Subcutaneous abdominal adipose tissue (tissue), 5 donors: ENCODE results near the gene FAM184A.
A peak's percentile ranks its signal among the peaks of the same experiment; 100 is the strongest.

Experiments used
- H3K27ac ChIP-seq: one replicate; pipeline ENCODE4 v1.7.0; 2013; ENCODE audit warnings: low read depth, mild to moderate bottlenecking, inconsistent platforms, low read length, moderate library complexity
- H3K27me3 ChIP-seq, 5 donors: one replicate each; pipeline ENCODE4 v1.7.0; 2013; ENCODE audit warnings: low read length in 5 of 5, inconsistent platforms in 1 of 5; ENCODE audit not compliant: control insufficient read depth in 5 of 5, insufficient read depth in 4 of 5
- H3K36me3 ChIP-seq, 5 donors: one replicate each; pipeline ENCODE4 v1.7.0; 2013; ENCODE audit warnings: low read length in 5 of 5; ENCODE audit not compliant: control insufficient read depth in 5 of 5, insufficient read depth in 5 of 5
- H3K4me1 ChIP-seq, 5 donors: one replicate each; pipeline ENCODE4 v1.7.0; 2013; ENCODE audit warnings: low read length in 5 of 5, mild to moderate bottlenecking in 3 of 5, moderate library complexity in 1 of 5; ENCODE audit not compliant: control insufficient read depth in 5 of 5, insufficient read depth in 5 of 5
- H3K4me3 ChIP-seq, 5 donors: one replicate each; pipeline ENCODE4 v1.7.0; 2013; ENCODE audit warnings: low read length in 5 of 5, low read depth in 1 of 5
- H3K9ac ChIP-seq, 5 donors: one replicate each; pipeline ENCODE4 v1.7.0; 2013; ENCODE audit warnings: low read length in 5 of 5, mild to moderate bottlenecking in 4 of 5, moderate library complexity in 3 of 5
- H3K9me3 ChIP-seq, 5 donors: one replicate each; pipeline ENCODE4 v1.7.0; 2013; ENCODE audit warnings: low read length in 5 of 5; ENCODE audit not compliant: control insufficient read depth in 5 of 5
- donor health status: healthy.
- donor health status: healthy.
- donor health status: healthy.
- donor health status: healthy.
- donor health status: healthy.

Gene FAM184A

GRCh38 chr6:118959903-118960302, 118.6 kb downstream of the FAM184A start:
- H3K4me3 ChIP-seq = no peak overlapping the region
- H3K27me3 ChIP-seq = no peaks in the 10 kb centered on the region
- H3K9me3 ChIP-seq = no peaks in the 10 kb centered on the region
- H3K9ac ChIP-seq = no peak overlapping the region
- no peaks in the 10 kb centered on the region for H3K4me1 ChIP-seq
- no peak overlapping the region for H3K27ac ChIP-seq
- H3K36me3 ChIP-seq = peaks cover 0 to 2% (median 0%) of the 10 kb centered on the region in 5 donors

DNA sequence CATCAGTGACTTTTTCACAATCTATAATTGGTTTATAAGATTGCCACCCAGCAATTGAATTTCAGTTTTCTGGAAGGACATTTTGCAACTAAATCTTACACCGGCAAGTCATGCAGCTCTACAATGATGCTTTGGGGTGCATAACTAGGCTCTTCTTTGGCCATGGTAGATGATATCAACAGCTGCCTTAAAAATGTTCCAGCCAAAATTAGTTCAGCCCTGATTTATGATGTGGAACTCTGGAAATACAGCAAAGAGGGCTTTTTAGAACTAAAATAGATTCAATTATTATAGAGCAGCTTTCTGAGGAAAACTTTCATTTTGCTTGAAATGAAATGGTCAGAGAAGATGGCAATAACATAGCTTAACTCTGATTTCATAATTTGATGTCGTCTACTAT, 125.1 kb downstream of the FAM184A start:
- Histone ChIP-seq H3K27ac (no peak overlapping the region), H3K9ac (no peak overlapping the region), H3K4me3 (no peak overlapping the region), H3K9me3 (no peaks in the 10 kb centered on the region), H3K36me3 (peaks cover 0 to 2% (median 0%) of the 10 kb centered on the region in 5 donors), H3K27me3 (no peaks in the 10 kb centered on the region), H3K4me1 (no peaks in the 10 kb centered on the region)

- Histone ChIP-seq H3K27me3 (no peaks in the 10 kb centered on the region), H3K36me3 (peaks cover 0 to 2% (median 0%) of the 10 kb centered on the region in 5 donors), H3K27ac (no peak overlapping the region), H3K9me3 (no peaks in the 10 kb centered on the region), H3K9ac (no peak overlapping the region), H3K4me3 (no peak overlapping the region), H3K4me1 (no peaks in the 10 kb centered on the region)
Observed at GRCh38 chr6:118952683-118953082, 125.8 kb downstream of the FAM184A start.

- H3K9ac ChIP-seq = no peak overlapping the region
- no peaks in the 10 kb centered on the region for H3K36me3 ChIP-seq
- H3K9me3 ChIP-seq = peaks cover 0 to 3% (median 0%) of the 10 kb centered on the region in 5 donors
- H3K4me1 ChIP-seq = no peaks in the 10 kb centered on the region
- H3K4me3 ChIP-seq = no peak overlapping the region
- no peaks in the 10 kb centered on the region for H3K27me3 ChIP-seq
- H3K27ac ChIP-seq = no peak overlapping the region
Observed at GRCh38 chr6:118945217-118945616, 133.2 kb downstream of the FAM184A start.

GRCh38 chr6:118940770-118941169, 137.7 kb downstream of the FAM184A start:
- Histone ChIP-seq H3K9me3 (peaks cover 0 to 3% (median 0%) of the 10 kb centered on the region in 5 donors), H3K4me3 (no peak overlapping the region), H3K27me3 (no peaks in the 10 kb centered on the region), H3K27ac (no peak overlapping the region), H3K36me3 (no peaks in the 10 kb centered on the region), H3K4me1 (peaks cover 0 to 15% (median 12%) of the 10 kb centered on the region in 5 donors), H3K9ac (no peak overlapping the region)

- no peak overlapping the region for H3K27ac ChIP-seq
- no peak overlapping the region for H3K9ac ChIP-seq
- no peaks in the 10 kb centered on the region for H3K9me3 ChIP-seq
- H3K4me3 ChIP-seq = no peak overlapping the region
- H3K36me3 ChIP-seq = no peaks in the 10 kb centered on the region
- H3K27me3 ChIP-seq = no peaks in the 10 kb centered on the region
- peaks cover 0 to 19% (median 15%) of the 10 kb centered on the region in 5 donors for H3K4me1 ChIP-seq
Observed at GRCh38 chr6:118939683-118940082, 138.8 kb downstream of the FAM184A start.

- Histone ChIP-seq H3K9ac (peak overlapping the region in 1 of 5 donors; percentile 97), H3K27me3 (no peaks in the 10 kb centered on the region), H3K27ac (no peak overlapping the region), H3K36me3 (peaks cover 0 to 14% (median 3%) of the 10 kb centered on the region in 5 donors), H3K4me1 (peaks cover 0 to 27% (median 19%) of the 10 kb centered on the region in 5 donors), H3K9me3 (no peaks in the 10 kb centered on the region), H3K4me3 (no peak overlapping the region)
Observed at GRCh38 chr6:118935978-118936703, 142.3 kb downstream of the FAM184A start.

- Histone ChIP-seq H3K36me3 (peaks cover 0 to 22% (median 8%) of the 10 kb centered on the region in 5 donors), H3K9ac (peak overlapping the region in 4 of 5 donors; percentile 73 to 97 (median 82)), H3K27me3 (no peaks in the 10 kb centered on the region), H3K9me3 (no peaks in the 10 kb centered on the region), H3K4me3 (peak overlapping the region; percentile 77 to 94 (median 92)), H3K4me1 (peaks cover 0 to 27% (median 19%) of the 10 kb centered on the region in 5 donors), H3K27ac (peak overlapping the region; percentile 94)
Observed at GRCh38 chr6:118935331-118935668, 143.2 kb downstream of the FAM184A start.

- H3K27ac ChIP-seq = peak within 1 kb of the TSS; percentile 94
- peaks cover 0 to 22% (median 8%) of the 10 kb centered on the region in 5 donors for H3K36me3 ChIP-seq
- no peaks in the 10 kb centered on the region for H3K9me3 ChIP-seq
Observed at GRCh38 chr6:118934461-118935330, 143.8 kb downstream of the FAM184A start, which contains the start of gene MCM9. MCM9 (minus strand) TSS chr6:118935159; CDS start chr6:118931723, 3,436 bp downstream.

More at GRCh38 chr6:118934461-118935330, 143.8 kb downstream of the FAM184A start, which contains the start of gene MCM9:
- peak within 1 kb of the TSS; percentile 81 to 94 (median 93) for H3K4me3 ChIP-seq
- H3K9ac ChIP-seq = peak within 1 kb of the TSS; percentile 77 to 97 (median 95)
- peaks cover 0 to 22% (median 13%) of the 10 kb centered on the region in 5 donors for H3K4me1 ChIP-seq
- H3K27me3 ChIP-seq = no peaks in the 10 kb centered on the region
